HepG2 (cell line): ENCODE results near the gene GRM4. TPM values are rescaled to one million over a fixed set of nuclear protein-coding genes. Genes with fewer than 3 reads are reported as not detected.

Experiments used
- ATAC-seq: fragments of 200-7000 bp; cut with Tn5 transposase; 3 replicates; pipeline ENCODE4 v1.9.1; 2020; ENCODE audit warnings: mild to moderate bottlenecking, moderate library complexity
- BruUV-seq: library from RNA; stranded (reverse); fragments of 400-500 nt; replicated peaks from 2 replicates; lab custom pipeline; 2021; lab: Mats Ljungman, UMichigan
- CTCF ChIA-PET: fragments of 300-600 bp; formaldehyde crosslinking; extraction: SDS; loops from one replicate; lab custom pipeline; 2021; ENCODE audit warnings: low total read pairs, inconsistent platforms, low intra/inter-chr PET ratio; lab: Yijun Ruan, JAX
- POLR2A ChIA-PET: fragments of 350-600 bp; sonication (Branson Sonifier 250); formaldehyde crosslinking; loops from one replicate; lab custom pipeline; 2020; ENCODE audit warnings: antibody characterized with exemption, inconsistent platforms; lab: Yijun Ruan, JAX
- DNase-seq: peaks from one replicate; pipeline ENCODE4 v3.0.0-alpha.2; 2015; ENCODE audit warnings: low spot score
- FAIRE-seq: peaks from 3 replicates; lab custom pipeline; 2011; peaks lifted over from hg19 to GRCh38; lab: Jason Lieb, UNC
- H2AFZ ChIP-seq: one replicate; pipeline ENCODE4 v1.6.1; 2011; ENCODE audit warnings: low read length, inconsistent platforms
- H3K27ac ChIP-seq: fragments of 300-600 bp; 3 replicates; pipeline ENCODE4 v1.8.0; 2011; ENCODE audit warnings: mixed run types, mild to moderate bottlenecking, mixed read lengths, low read length, inconsistent platforms; ENCODE audit not compliant: insufficient read depth; ENCODE audit errors: extremely low read length
- H3K27me3 ChIP-seq, 2 experiments: fragments of 200-600 bp in 1 of 2; 2 replicates in 1 of 2; 3 replicates in 1 of 2; pipeline versions ENCODE4 v1.6.0 to v1.8.0; 2011; ENCODE audit warnings: low read length in 2 of 2, mild to moderate bottlenecking in 2 of 2, moderate library complexity in 2 of 2, inconsistent platforms in 1 of 2; ENCODE audit not compliant: insufficient read depth in 2 of 2, control insufficient read depth in 1 of 2
- H3K36me3 ChIP-seq, 2 experiments: fragments of 200-600 bp in 1 of 2; replicated peaks in 1 of 2; 2 replicates in 1 of 2; 3 replicates in 1 of 2; pipeline versions ENCODE4 v1.5.1 to v1.8.0; 2011; ENCODE audit warnings: low read length in 2 of 2, inconsistent platforms in 1 of 2; ENCODE audit not compliant: insufficient read depth in 2 of 2, control insufficient read depth in 1 of 2
- H3K4me1 ChIP-seq: 2 replicates; pipeline ENCODE4 v1.5.1; 2012; ENCODE audit warnings: low read length, inconsistent platforms; ENCODE audit not compliant: insufficient read depth
- H3K4me2 ChIP-seq: 2 replicates; pipeline ENCODE4 v1.6.0; 2011; ENCODE audit warnings: low read depth, low read length, inconsistent platforms
- H3K4me3 ChIP-seq, 3 experiments: fragments of 200-600 bp in 1 of 3; sonication (generic), shearing (Covaris generic) in 1 of 3; replicated peaks in 1 of 3; 2 replicates each; pipeline ENCODE4 v1.5.1; 2011 to 2016; ENCODE audit warnings: low read length in 3 of 3, inconsistent platforms in 2 of 3, low read depth in 2 of 3, mild to moderate bottlenecking in 2 of 3, control low read depth in 1 of 3, mixed read lengths in 1 of 3; ENCODE audit not compliant: insufficient read depth in 1 of 3
- H3K79me2 ChIP-seq: one replicate; pipeline ENCODE4 v1.6.1; 2011; ENCODE audit warnings: low read length, inconsistent platforms; ENCODE audit not compliant: insufficient read depth
- H3K9ac ChIP-seq: 2 replicates; pipeline ENCODE4 v1.6.0; 2011; ENCODE audit warnings: mild to moderate bottlenecking, low read depth, low read length, inconsistent platforms; ENCODE audit not compliant: insufficient read depth
- H3K9me3 ChIP-seq: 2 replicates; pipeline ENCODE4 v1.5.1; 2012; ENCODE audit warnings: mild to moderate bottlenecking, low read length
- H4K20me1 ChIP-seq: 2 replicates; pipeline ENCODE4 v1.6.0; 2011; ENCODE audit warnings: inconsistent platforms, mild to moderate bottlenecking, low read length, moderate library complexity; ENCODE audit not compliant: insufficient read depth
- FOXO1 ChIP-seq: sonication (generic); formaldehyde crosslinking; IDR thresholded peaks from 2 replicates; pipeline ENCODE4 v1.4.0; 2020; ENCODE audit warnings: missing genetic modification reagents
- GRHL1 ChIP-seq: sonication (generic); formaldehyde crosslinking; conservative IDR thresholded peaks from 2 replicates; pipeline ENCODE4 v1.8.0; 2022; ENCODE audit warnings: missing genetic modification reagents
- MATR3 ChIP-seq: sonication (generic); formaldehyde crosslinking; IDR thresholded peaks from 2 replicates; pipeline ENCODE4 v1.4.0; 2020; ENCODE audit warnings: missing genetic modification reagents
- REL ChIP-seq: sonication (generic); formaldehyde crosslinking; conservative IDR thresholded peaks from 2 replicates; pipeline ENCODE4 v1.8.0; 2022; ENCODE audit warnings: mild to moderate bottlenecking, missing genetic modification reagents, moderate library complexity
- SALL1 ChIP-seq: sonication (generic); formaldehyde crosslinking; IDR thresholded peaks from 2 replicates; pipeline ENCODE4 v1.8.0; 2022; ENCODE audit warnings: mild to moderate bottlenecking, missing genetic modification reagents
- SMARCC2 ChIP-seq: fragments of 450-650 bp; IDR thresholded peaks from 2 replicates; pipeline ENCODE4 v1.6.1; 2017; ENCODE audit warnings: antibody characterized with exemption, mild to moderate bottlenecking
- SOX13 ChIP-seq, 3 experiments: fragments of 450-650 bp in 1 of 3; sonication (generic) in 1 of 3; formaldehyde crosslinking in 1 of 3; IDR thresholded peaks in 2 of 3; conservative IDR thresholded peaks in 1 of 3; 2 replicates each; pipeline versions ENCODE4 v1.5.0 to v1.6.1; 2016 to 2020; ENCODE audit warnings: antibody characterized with exemption in 1 of 3, mild to moderate bottlenecking in 1 of 3, missing compliant biosample characterization in 1 of 3, missing genetic modification reagents in 1 of 3, moderate library complexity in 1 of 3
- ZKSCAN5 ChIP-seq: sonication (generic); formaldehyde crosslinking; IDR thresholded peaks from 2 replicates; pipeline ENCODE4 v1.5.1; 2020; ENCODE audit warnings: mild to moderate bottlenecking, missing genetic modification reagents
- ZNF235 ChIP-seq: sonication (generic); formaldehyde crosslinking; IDR thresholded peaks from 2 replicates; pipeline ENCODE4 v1.8.1; 2023; ENCODE audit warnings: mild to moderate bottlenecking, missing genetic modification reagents, borderline replicate concordance
- ZNF775 ChIP-seq: sonication (generic); formaldehyde crosslinking; IDR thresholded peaks from 2 replicates; pipeline ENCODE4 v1.4.0; 2020; ENCODE audit warnings: missing genetic modification reagents, mild to moderate bottlenecking, moderate library complexity, borderline replicate concordance
- ZNF788 ChIP-seq: sonication (generic); formaldehyde crosslinking; IDR thresholded peaks from 2 replicates; pipeline ENCODE4 v1.5.0; 2020; ENCODE audit warnings: mild to moderate bottlenecking, missing genetic modification reagents, borderline replicate concordance
- ZSCAN29 ChIP-seq: sonication (generic); formaldehyde crosslinking; conservative IDR thresholded peaks from 2 replicates; pipeline ENCODE4 v1.4.0; 2020; ENCODE audit warnings: mild to moderate bottlenecking, missing genetic modification reagents
- ZUFSP ChIP-seq: sonication (generic); formaldehyde crosslinking; IDR thresholded peaks from 2 replicates; pipeline ENCODE4 v1.9.0; 2021; ENCODE audit warnings: missing genetic modification reagents, mild to moderate bottlenecking, borderline replicate concordance
- WGBS: methylation state at CpG from one replicate; pipeline ENCODE4 v1.1.6; 2017; ENCODE audit warnings: low lambda C conversion rate; 5-methylcytosine and 5-hydroxymethylcytosine counted together
- in situ Hi-C: cut with HindIII; loops from 2 replicates; pipeline ENCODE4 v1.10.0; 2017; ENCODE audit warnings: low pct_unique_long_range_greater_than_20kb; ENCODE audit not compliant: extremely low pct_ligation_motif_present
- intact Hi-C: fragments of 100-400 bp; cut with micrococcal nuclease; formaldehyde crosslinking; loops from one replicate; pipeline ENCODE4 v1.10.0; 2022; ENCODE audit not compliant: unreplicated experiment
- polyA plus RNA-seq, 8 experiments: library from polyadenylated mRNA; depleted of rRNA in 3 of 8; stranded (reverse) in 7 of 8; unstranded in 1 of 8; fragments of >200 nt; fragmentation: Illumina TruSeq in 4 of 8; extraction: Trizol in 4 of 8; gene quantifications; 2 replicates each; pipeline versions ENCODE4 v1.2.1 to v1.2.3, GENCODE V29; 2011 to 2016; ENCODE audit warnings: low read depth in 4 of 8, missing spikeins in 1 of 8, mixed read lengths in 1 of 8; ENCODE audit not compliant: insufficient read depth in 1 of 8
- total RNA-seq, 5 experiments: library from RNA; depleted of rRNA; stranded (reverse); fragments of >200 nt; fragmentation: Illumina TruSeq; extraction: Trizol; gene quantifications; 2 replicates each; pipeline ENCODE4 v1.2.3, GENCODE V29; 2016; ENCODE audit warnings: low read depth in 1 of 5
- TF ChIP-seq, protein P1 (sequence below): sonication (generic); formaldehyde crosslinking; IDR thresholded peaks from 2 replicates; pipeline ENCODE4 v1.8.1; 2023; ENCODE audit warnings: mild to moderate bottlenecking, moderate library complexity, missing genetic modification reagents
- TF ChIP-seq, protein P2 (sequence below): sonication (generic); formaldehyde crosslinking; conservative IDR thresholded peaks from 2 replicates; pipeline ENCODE4 v1.4.0; 2020; ENCODE audit warnings: missing genetic modification reagents

The GRM4 gene
- total and polyA plus RNA-seq, 2 of the 13 experiments (the other 11 are each of a cell fraction or from before 2014, with no cell fraction given), result not detected

GRCh38 chr6:33979750-33980149 is 166.1 kb downstream of the GRM4 start (continued):
- TF ChIP-seq, protein P1, sequence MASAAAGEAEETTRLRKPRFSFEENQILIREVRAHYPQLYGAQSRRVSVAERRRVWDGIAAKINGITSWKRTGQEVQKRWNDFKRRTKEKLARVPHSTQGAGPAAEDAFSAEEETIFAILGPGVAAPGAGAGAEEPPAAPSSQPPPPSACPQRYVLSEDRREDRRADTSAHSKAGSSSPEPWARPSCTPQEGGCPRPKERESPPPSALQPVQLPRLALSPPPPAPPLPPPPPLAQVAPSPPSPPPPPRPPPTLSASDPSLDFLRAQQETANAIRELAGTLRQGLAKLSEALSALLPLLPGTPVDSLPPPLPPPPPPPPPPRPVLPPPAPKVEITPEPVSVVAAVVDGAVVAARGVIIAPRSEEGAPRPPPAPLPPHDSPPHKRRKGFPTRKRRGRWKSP (CRISPR knock-in tag), result no peak
- TF ChIP-seq GRHL1 (CRISPR knock-in tag), result no peak
- no peak for TF ChIP-seq ZUFSP
- no peak for TF ChIP-seq REL (CRISPR knock-in tag)

- CTCF ChIA-PET, result no interaction called here
Measured at GRCh38 chr6:33978412-33979150, 167.3 kb downstream of the GRM4 start.

More at GRCh38 chr6:33978412-33979150, 167.3 kb downstream of the GRM4 start:
- Histone ChIP-seq H3K27me3 (peaks cover 13 to 69% of the 10 kb centered on the region in 2 experiments), H3K27ac (no peak overlapping the region), H4K20me1 (no peaks in the 10 kb centered on the region; the same call in 1 of the 2 replicates), H3K9ac (no peak overlapping the region), H3K36me3 (no peaks in the 10 kb centered on the region), H3K4me2 (no peak overlapping the region), H3K9me3 (no peaks in the 10 kb centered on the region), H2AFZ (no peak overlapping the region), H3K4me3 (no peak overlapping the region), H3K4me1 (peaks cover 14% of the 10 kb centered on the region), H3K79me2 (no peaks in the 10 kb centered on the region)
- ATAC-seq, result no peak
- 56% methylated on average over 16 of the region's 16 CpGs for WGBS
- FAIRE-seq, result no peak
- TF ChIP-seq ZNF235 (no peak), ZNF788 (CRISPR knock-in tag) (no peak), SALL1 (no peak), MATR3 (no peak), ZKSCAN5 (CRISPR knock-in tag) (no peak), ZSCAN29 (CRISPR knock-in tag) (no peak), FOXO1 (CRISPR knock-in tag) (no peak), SMARCC2 (no peak), SOX13 (IDR thresholded peaks at IDR 0.05) (no peak), SOX13 (CRISPR knock-in tag; conservative IDR thresholded peaks at IDR 0.05 in 1 of 2, IDR thresholded peaks at IDR 0.05 in 1 of 2) (no peak), ZNF775 (CRISPR knock-in tag) (no peak)
- TF ChIP-seq, protein P2, sequence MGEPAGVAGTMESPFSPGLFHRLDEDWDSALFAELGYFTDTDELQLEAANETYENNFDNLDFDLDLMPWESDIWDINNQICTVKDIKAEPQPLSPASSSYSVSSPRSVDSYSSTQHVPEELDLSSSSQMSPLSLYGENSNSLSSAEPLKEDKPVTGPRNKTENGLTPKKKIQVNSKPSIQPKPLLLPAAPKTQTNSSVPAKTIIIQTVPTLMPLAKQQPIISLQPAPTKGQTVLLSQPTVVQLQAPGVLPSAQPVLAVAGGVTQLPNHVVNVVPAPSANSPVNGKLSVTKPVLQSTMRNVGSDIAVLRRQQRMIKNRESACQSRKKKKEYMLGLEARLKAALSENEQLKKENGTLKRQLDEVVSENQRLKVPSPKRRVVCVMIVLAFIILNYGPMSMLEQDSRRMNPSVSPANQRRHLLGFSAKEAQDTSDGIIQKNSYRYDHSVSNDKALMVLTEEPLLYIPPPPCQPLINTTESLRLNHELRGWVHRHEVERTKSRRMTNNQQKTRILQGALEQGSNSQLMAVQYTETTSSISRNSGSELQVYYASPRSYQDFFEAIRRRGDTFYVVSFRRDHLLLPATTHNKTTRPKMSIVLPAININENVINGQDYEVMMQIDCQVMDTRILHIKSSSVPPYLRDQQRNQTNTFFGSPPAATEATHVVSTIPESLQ (CRISPR knock-in tag), result no peak
- BruUV-seq, result no TSS peak
- POLR2A ChIA-PET, result no interaction called here
- DNase-seq, result no peak
- in situ Hi-C loops, result no loop called here
- intact Hi-C loops, result no loop called here
